ENCODE results near the gene CAMTA2.

- TF ChIP-seq CTCF (IDR thresholded peaks at IDR 0.05) (no peak), POLR2AphosphoS5 (IDR thresholded peaks at IDR 0.05) (no peak), POLR2A (IDR thresholded peaks at IDR 0.05; ENCODE audit: low read depth) (no peak), EP300 (IDR thresholded peaks at IDR 0.05) (no peak)
Measured at GRCh38 chr17:4958102-4958501, 29.4 kb downstream of the CAMTA2 start.
